H9 (cell line): Measurements from ENCODE around the gene PAM. TPM values are rescaled to one million over a fixed set of nuclear protein-coding genes. Genes with fewer than 3 reads are reported as not detected.

Source experiments
- DNase-seq: peaks from one replicate; pipeline ENCODE4 v3.0.0-alpha.2; 2017
- H2AFZ ChIP-seq: one replicate; pipeline ENCODE4 v1.6.1; 2013; ENCODE audit warnings: mild to moderate bottlenecking, low read length, control low read depth, moderate library complexity
- H2AK5ac ChIP-seq: 2 replicates; pipeline ENCODE4 v1.6.1; 2013; ENCODE audit warnings: low read length, control low read depth, mixed read lengths; ENCODE audit not compliant: insufficient read length
- H2BK120ac ChIP-seq: one replicate; pipeline ENCODE4 v1.6.1; 2013; ENCODE audit warnings: low read depth, mild to moderate bottlenecking, low read length, control low read depth, inconsistent platforms; ENCODE audit not compliant: poor library complexity, severe bottlenecking
- H2BK12ac ChIP-seq: 2 replicates; pipeline ENCODE4 v1.6.1; 2013; ENCODE audit warnings: low read length, control low read depth, mixed read lengths, low read depth; ENCODE audit not compliant: insufficient read length
- H2BK15ac ChIP-seq: 2 replicates; pipeline ENCODE4 v1.6.1; 2013; ENCODE audit warnings: low read depth, low read length, control low read depth
- H2BK20ac ChIP-seq: one replicate; pipeline ENCODE4 v1.6.1; 2013; ENCODE audit warnings: low read depth, mild to moderate bottlenecking, low read length, control low read depth, inconsistent platforms; ENCODE audit not compliant: poor library complexity, severe bottlenecking
- H2BK5ac ChIP-seq: 2 replicates; pipeline ENCODE4 v1.6.1; 2013; ENCODE audit warnings: low read length, control low read depth, mixed read lengths; ENCODE audit not compliant: insufficient read length
- H3K14ac ChIP-seq: 2 replicates; pipeline ENCODE4 v1.6.1; 2013; ENCODE audit warnings: low read length, control low read depth; ENCODE audit not compliant: insufficient read depth
- H3K18ac ChIP-seq: 2 replicates; pipeline ENCODE4 v1.6.1; 2013; ENCODE audit warnings: low read depth, mild to moderate bottlenecking, mixed read lengths, low read length, control low read depth; ENCODE audit not compliant: insufficient read length
- H3K23ac ChIP-seq: 2 replicates; pipeline ENCODE4 v1.6.1; 2013; ENCODE audit warnings: low read length, control low read depth, mixed read lengths, low read depth; ENCODE audit not compliant: insufficient read length
- H3K23me2 ChIP-seq: 2 replicates; pipeline ENCODE4 v1.6.1; 2013; ENCODE audit warnings: low read depth, mild to moderate bottlenecking, mixed read lengths, low read length, control low read depth; ENCODE audit not compliant: insufficient read length, poor library complexity, severe bottlenecking
- H3K27ac ChIP-seq: 2 replicates; pipeline ENCODE4 v1.5.1; 2013; ENCODE audit warnings: low read length, control low read depth, mixed read lengths, low read depth; ENCODE audit not compliant: insufficient read length
- H3K27me3 ChIP-seq: 2 replicates; pipeline ENCODE4 v1.6.1; 2013; ENCODE audit warnings: low read length, control low read depth, inconsistent platforms; ENCODE audit not compliant: insufficient read depth
- H3K4ac ChIP-seq: 2 replicates; pipeline ENCODE4 v1.6.1; 2013; ENCODE audit warnings: low read depth, mild to moderate bottlenecking, control low read depth, inconsistent platforms, low read length, moderate library complexity
- H3K4me1 ChIP-seq: 2 replicates; pipeline ENCODE4 v1.6.1; 2013; ENCODE audit warnings: low read length, control low read depth, inconsistent platforms; ENCODE audit not compliant: insufficient read depth
- H3K4me2 ChIP-seq: 2 replicates; pipeline ENCODE4 v1.6.1; 2013; ENCODE audit warnings: low read length, control low read depth, mixed read lengths; ENCODE audit not compliant: insufficient read length, insufficient read depth
- H3K56ac ChIP-seq: 2 replicates; pipeline ENCODE4 v1.6.1; 2013; ENCODE audit warnings: low read depth, mild to moderate bottlenecking, mixed read lengths, low read length, control low read depth; ENCODE audit not compliant: insufficient read length
- H3K79me1 ChIP-seq: 2 replicates; pipeline ENCODE4 v1.6.1; 2013; ENCODE audit warnings: low read depth, mild to moderate bottlenecking, moderate library complexity, low read length, control low read depth, inconsistent platforms; ENCODE audit not compliant: insufficient read depth, poor library complexity, severe bottlenecking
- H3K79me2 ChIP-seq: 2 replicates; pipeline ENCODE4 v1.6.1; 2013; ENCODE audit warnings: low read length, control low read depth, inconsistent platforms; ENCODE audit not compliant: insufficient read depth
- H3K9ac ChIP-seq: 2 replicates; pipeline ENCODE4 v1.6.1; 2013; ENCODE audit warnings: low read length, control low read depth, mixed read lengths; ENCODE audit not compliant: insufficient read length; ENCODE audit errors: extremely low read depth
- H3K9me3 ChIP-seq: one replicate; pipeline ENCODE4 v1.6.1; 2013; ENCODE audit warnings: low read depth, low read length, inconsistent platforms; ENCODE audit not compliant: control insufficient read depth
- H3T11ph ChIP-seq: one replicate; pipeline ENCODE4 v1.6.1; 2013; ENCODE audit warnings: mild to moderate bottlenecking, low read length, control low read depth, inconsistent platforms
- H4K20me1 ChIP-seq: one replicate; pipeline ENCODE4 v1.6.1; 2013; ENCODE audit not compliant: control insufficient read depth, insufficient read length, insufficient read depth
- H4K5ac ChIP-seq: 2 replicates; pipeline ENCODE4 v1.6.1; 2013; ENCODE audit warnings: low read depth, mild to moderate bottlenecking, mixed read lengths, low read length, control low read depth; ENCODE audit not compliant: insufficient read length
- H4K8ac ChIP-seq: replicated peaks from 2 replicates; pipeline ENCODE4 v1.6.1; 2013; ENCODE audit warnings: low read length, control low read depth, mixed read lengths, low read depth; ENCODE audit not compliant: insufficient read length
- H4K91ac ChIP-seq: 2 replicates; pipeline ENCODE4 v1.6.1; 2013; ENCODE audit warnings: low read depth, mild to moderate bottlenecking, moderate library complexity, mixed read lengths, low read length, control low read depth; ENCODE audit not compliant: insufficient read length
- H3K27ac Mint-ChIP-seq, 3 experiments: 2 replicates in 2 of 3; 3 replicates in 1 of 3; pipeline ENCODE4 v1.8.0; 2020 to 2021; ENCODE audit warnings: mixed read lengths in 3 of 3, mild to moderate bottlenecking in 1 of 3, moderate library complexity in 1 of 3
- H3K27me3 Mint-ChIP-seq: 2 replicates; pipeline ENCODE4 v1.8.0; 2021; ENCODE audit warnings: low read depth, mild to moderate bottlenecking, moderate library complexity, mixed read lengths
- H3K36me3 Mint-ChIP-seq, 3 experiments: 2 replicates in 2 of 3; 3 replicates in 1 of 3; pipeline ENCODE4 v1.8.0; 2020 to 2021; ENCODE audit warnings: low read depth in 3 of 3, mixed read lengths in 3 of 3; ENCODE audit not compliant: insufficient read depth in 1 of 3
- H3K4me1 Mint-ChIP-seq, 2 experiments: 2 replicates each; pipeline ENCODE4 v1.8.0; 2020; ENCODE audit warnings: mixed read lengths in 2 of 2
- H3K4me3 Mint-ChIP-seq, 2 experiments: 2 replicates in 1 of 2; 3 replicates in 1 of 2; pipeline ENCODE4 v1.8.0; 2020 to 2021; ENCODE audit warnings: mild to moderate bottlenecking in 2 of 2, mixed read lengths in 2 of 2, moderate library complexity in 1 of 2
- H3K9me3 Mint-ChIP-seq, 2 experiments: 2 replicates in 1 of 2; 3 replicates in 1 of 2; pipeline ENCODE4 v1.8.0; 2020; ENCODE audit warnings: mild to moderate bottlenecking in 2 of 2, mixed read lengths in 2 of 2, moderate library complexity in 1 of 2
- CTCF ChIP-seq: fragments of 200-600 bp; sonication (generic); conservative IDR thresholded peaks from 3 replicates; pipeline ENCODE4 v1.8.0; 2021; ENCODE audit warnings: antibody characterized with exemption, mild to moderate bottlenecking
- WGBS: extraction: QIAGEN DNeasy Blood & Tissue Kit; methylation state at CpG from one replicate; pipeline ENCODE4 v1.1.7; 2013; ENCODE audit warnings: missing lambda C conversion rate, low lambda C conversion rate, mixed read lengths; ENCODE audit not compliant: insufficient read length; ENCODE audit errors: extremely low coverage; 5-methylcytosine and 5-hydroxymethylcytosine counted together
- total RNA-seq: library from RNA; stranded (reverse); gene quantifications from 2 replicates; pipeline ENCODE4 v1.2.1, GENCODE V29; 2021

Gene PAM
- total RNA-seq, 1 experiment from 2014 or later: 31.5 TPM

GRCh38 chr5:102742215-102742614, 12.9 kb upstream of the PAM start:
- Histone ChIP-seq H2BK12ac (no peak overlapping the region), H3K56ac (no peak overlapping the region), H2BK20ac (no peak overlapping the region), H3K4ac (no peak overlapping the region), H3K9me3 (no peaks in the 10 kb centered on the region), H3K79me2 (no peaks in the 10 kb centered on the region), H3K4me1 (no peaks in the 10 kb centered on the region), H4K91ac (no peak overlapping the region), H3K9ac (no peak overlapping the region), H3K4me2 (no peak overlapping the region), H3K18ac (no peak overlapping the region), H3K79me1 (no peaks in the 10 kb centered on the region), H4K8ac (no peak overlapping the region), H2AFZ (no peak overlapping the region), H3T11ph (no peak overlapping the region), H4K20me1 (no peaks in the 10 kb centered on the region), H3K23ac (no peak overlapping the region), H2BK120ac (no peak overlapping the region), H2BK5ac (no peak overlapping the region), H2AK5ac (no peak overlapping the region), H4K5ac (no peak overlapping the region), H3K23me2 (no peaks in the 10 kb centered on the region), H3K27me3 (no peaks in the 10 kb centered on the region), H2BK15ac (no peak overlapping the region), H3K27ac (no peak overlapping the region), H3K14ac (no peak overlapping the region)
- no peak for DNase-seq
- H3K27me3 Mint-ChIP-seq: peaks cover 1% of the 10 kb centered on the region; the same call in 1 of the 2 replicates
- H3K36me3 Mint-ChIP-seq: no peaks in the 10 kb centered on the region
- no CpG with 5 or more reads among the region's 3 CpGs for WGBS
- H3K4me1 Mint-ChIP-seq: peaks cover 2 to 3% of the 10 kb centered on the region in 2 experiments
- no peak overlapping the region for H3K27ac Mint-ChIP-seq
- no peak overlapping the region for H3K4me3 Mint-ChIP-seq
- H3K9me3 Mint-ChIP-seq: no peaks in the 10 kb centered on the region; a peak in 2 of 5 replicates
- no peak for TF ChIP-seq CTCF
